ENCODE measurements around the gene ELMO3. TPM values are rescaled to one million over a fixed set of nuclear protein-coding genes. Genes with fewer than 3 reads are reported as not detected.

ELMO3 gene
- total RNA-seq, 1 donor from 2014 or later, result 5.5 TPM

- H3K36me3 Mint-ChIP-seq (ENCODE audit: insufficient read depth), result no peaks in the 10 kb centered on the region
- no peak overlapping the region for H3K27ac Mint-ChIP-seq
- TF ChIP-seq, protein P1, sequence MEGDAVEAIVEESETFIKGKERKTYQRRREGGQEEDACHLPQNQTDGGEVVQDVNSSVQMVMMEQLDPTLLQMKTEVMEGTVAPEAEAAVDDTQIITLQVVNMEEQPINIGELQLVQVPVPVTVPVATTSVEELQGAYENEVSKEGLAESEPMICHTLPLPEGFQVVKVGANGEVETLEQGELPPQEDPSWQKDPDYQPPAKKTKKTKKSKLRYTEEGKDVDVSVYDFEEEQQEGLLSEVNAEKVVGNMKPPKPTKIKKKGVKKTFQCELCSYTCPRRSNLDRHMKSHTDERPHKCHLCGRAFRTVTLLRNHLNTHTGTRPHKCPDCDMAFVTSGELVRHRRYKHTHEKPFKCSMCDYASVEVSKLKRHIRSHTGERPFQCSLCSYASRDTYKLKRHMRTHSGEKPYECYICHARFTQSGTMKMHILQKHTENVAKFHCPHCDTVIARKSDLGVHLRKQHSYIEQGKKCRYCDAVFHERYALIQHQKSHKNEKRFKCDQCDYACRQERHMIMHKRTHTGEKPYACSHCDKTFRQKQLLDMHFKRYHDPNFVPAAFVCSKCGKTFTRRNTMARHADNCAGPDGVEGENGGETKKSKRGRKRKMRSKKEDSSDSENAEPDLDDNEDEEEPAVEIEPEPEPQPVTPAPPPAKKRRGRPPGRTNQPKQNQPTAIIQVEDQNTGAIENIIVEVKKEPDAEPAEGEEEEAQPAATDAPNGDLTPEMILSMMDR (IDR thresholded peaks at IDR 0.05; ENCODE audit: unreplicated experiment), result no peak
- no peak for DNase-seq (ENCODE audit: low spot score, unreplicated experiment)
- no peak overlapping the region for H3K4me3 Mint-ChIP-seq (ENCODE audit: low read depth)
- H3K27me3 Mint-ChIP-seq, result peaks cover 7% of the 10 kb centered on the region
- H3K9me3 Mint-ChIP-seq (ENCODE audit: low read depth), result no peaks in the 10 kb centered on the region
- peaks cover 8% of the 10 kb centered on the region for H3K4me1 Mint-ChIP-seq (ENCODE audit: low read depth)
Observed at GRCh38 chr16:67187175-67187890, 11.6 kb upstream of the ELMO3 start.

DNA sequence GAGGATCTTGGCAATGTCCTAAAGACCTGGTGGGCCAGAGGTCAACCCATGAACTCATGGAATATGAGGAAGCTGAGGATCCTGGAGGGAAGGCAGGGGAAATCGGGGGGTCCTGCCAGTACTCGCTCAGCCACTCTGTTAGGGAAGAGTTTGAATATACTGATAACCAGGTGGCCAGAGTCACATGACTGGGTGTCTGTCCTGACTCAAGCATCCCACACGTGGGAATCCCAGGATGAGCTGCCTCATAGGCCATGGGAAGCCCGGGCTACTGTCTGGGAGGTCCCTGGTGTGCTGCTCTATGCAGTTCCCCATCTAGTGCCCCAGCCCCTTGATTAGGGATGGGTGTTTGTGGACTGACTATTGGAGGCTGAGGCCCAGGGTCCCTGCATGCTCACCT lies 10.6 kb upstream of the ELMO3 start:
- no peaks in the 10 kb centered on the region for H3K9me3 Mint-ChIP-seq (ENCODE audit: low read depth)
- H3K4me1 Mint-ChIP-seq (ENCODE audit: low read depth), result peaks cover 15% of the 10 kb centered on the region
- TF ChIP-seq, protein P1 (IDR thresholded peaks at IDR 0.05; ENCODE audit: unreplicated experiment), result no peak
- DNase-seq (ENCODE audit: low spot score, unreplicated experiment), result no peak
- H3K4me3 Mint-ChIP-seq (ENCODE audit: low read depth), result no peak overlapping the region
- H3K27ac Mint-ChIP-seq, result no peak overlapping the region
- H3K36me3 Mint-ChIP-seq (ENCODE audit: insufficient read depth), result no peaks in the 10 kb centered on the region
- peaks cover 7% of the 10 kb centered on the region for H3K27me3 Mint-ChIP-seq

DNA sequence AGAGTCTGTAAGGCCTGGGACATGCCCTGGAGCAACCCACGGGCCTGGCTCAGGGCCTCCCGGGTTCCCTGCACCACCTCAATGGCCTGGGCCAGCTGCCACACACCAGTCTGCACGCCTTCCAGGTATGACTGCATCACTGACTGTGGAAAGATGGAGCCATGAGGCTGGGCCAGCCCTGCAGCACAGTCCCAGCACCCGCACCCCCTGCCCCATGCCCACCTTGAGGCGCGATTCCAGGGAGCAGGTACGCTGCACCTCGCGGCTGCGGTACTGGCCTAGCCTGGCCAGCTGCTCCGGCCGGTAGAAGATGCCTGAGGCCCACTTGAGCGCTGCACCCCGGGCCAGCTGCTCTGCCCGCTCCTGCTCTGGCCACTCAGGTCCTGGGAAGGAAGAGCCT lies 10.1 kb upstream of the ELMO3 start:
- H3K9me3 Mint-ChIP-seq (ENCODE audit: low read depth), result no peaks in the 10 kb centered on the region
- TF ChIP-seq, protein P1 (IDR thresholded peaks at IDR 0.05; ENCODE audit: unreplicated experiment), result no peak
- no peak overlapping the region for H3K4me3 Mint-ChIP-seq (ENCODE audit: low read depth)
- H3K4me1 Mint-ChIP-seq (ENCODE audit: low read depth), result peaks cover 18% of the 10 kb centered on the region
- peaks cover 7% of the 10 kb centered on the region for H3K27me3 Mint-ChIP-seq
- DNase-seq (ENCODE audit: low spot score, unreplicated experiment), result no peak
- no peak overlapping the region for H3K27ac Mint-ChIP-seq
- H3K36me3 Mint-ChIP-seq (ENCODE audit: insufficient read depth), result no peaks in the 10 kb centered on the region

DNA sequence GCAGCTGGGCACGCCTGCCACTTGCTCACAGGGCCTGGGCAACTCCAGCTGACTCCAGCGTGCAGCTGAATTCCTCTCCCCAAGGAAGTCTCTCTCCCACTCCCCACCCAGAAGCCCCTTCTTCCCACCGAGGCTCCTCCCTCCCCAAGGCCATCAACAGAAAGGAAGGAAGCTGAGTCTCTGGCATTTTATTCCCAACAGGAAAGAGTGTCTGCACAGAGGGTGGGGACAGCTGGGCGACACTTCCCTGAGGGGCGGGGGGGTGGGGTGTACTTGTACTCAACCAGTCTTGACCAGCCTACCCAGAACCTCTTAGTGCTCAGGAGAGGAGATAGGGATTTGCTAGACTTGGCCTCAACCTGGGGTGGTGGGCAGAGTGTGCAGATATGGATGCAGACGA lies 8.9 kb upstream of the ELMO3 start, which contains the start of gene EXOC3L1:
TSS of gene EXOC3L1 (minus strand) at position 96 of the 400 bp plus-strand sequence. CDS start 460 bp downstream, outside the sequence.
- peaks cover 6% of the 10 kb centered on the region for H3K27me3 Mint-ChIP-seq
- DNase-seq (ENCODE audit: low spot score, unreplicated experiment), result no peak
- H3K4me3 Mint-ChIP-seq (ENCODE audit: low read depth), result no peak within 1 kb of the TSS

More for the DNA sequence above, 8.9 kb upstream of the ELMO3 start, which contains the start of gene EXOC3L1:
- no peaks in the 10 kb centered on the region for H3K9me3 Mint-ChIP-seq (ENCODE audit: low read depth)
- no peak within 1 kb of the TSS for H3K27ac Mint-ChIP-seq
- H3K36me3 Mint-ChIP-seq (ENCODE audit: insufficient read depth), result peaks cover 2% of the 10 kb centered on the region
- TF ChIP-seq, protein P1 (IDR thresholded peaks at IDR 0.05; ENCODE audit: unreplicated experiment), result no peak
- peaks cover 18% of the 10 kb centered on the region for H3K4me1 Mint-ChIP-seq (ENCODE audit: low read depth)

Measured in progenitor cell of endocrine pancreas (in vitro differentiated cells).